Psoas muscle (tissue), 8 donors: Measurements from ENCODE around the gene TCEANC. TPM values are rescaled to one million over a fixed set of nuclear protein-coding genes. Genes with fewer than 3 reads are reported as not detected.
A peak's percentile ranks its signal among the peaks of the same experiment; 100 is the strongest.
"Not testable (repeated sequence)": the region's sequence is repeated elsewhere in the genome, so short reads cannot be mapped to it uniquely, and the experiment has no call there.

Source experiments
- ATAC-seq, 4 donors: fragments of 200-7000 bp; cut with Tn5 transposase; one replicate each; pipeline ENCODE4 v1.9.1; 2020; ENCODE audit warnings: moderate library complexity in 3 of 4, mild to moderate bottlenecking in 2 of 4
- DNase-seq, 2 donors: peaks; one replicate each; pipeline ENCODE4 v3.0.0-alpha.2; 2020
- H3K27ac ChIP-seq: fragments of 200-600 bp; one replicate; pipeline ENCODE4 v1.8.0; 2022
- H3K27me3 ChIP-seq, 3 donors: fragments of 200-600 bp in 1 of 3; one replicate each; pipeline versions ENCODE4 v1.6.1 to v1.8.0; 2013 to 2022; ENCODE audit warnings: low read length in 2 of 3, mild to moderate bottlenecking in 2 of 3, moderate library complexity in 1 of 3; ENCODE audit not compliant: insufficient read depth in 3 of 3
- H3K36me3 ChIP-seq, 2 donors: fragments of 200-600 bp in 1 of 2; one replicate each; pipeline versions ENCODE4 v1.6.1 to v1.8.0; 2013 to 2022; ENCODE audit warnings: low read depth in 1 of 2, mild to moderate bottlenecking in 1 of 2, moderate library complexity in 1 of 2; ENCODE audit not compliant: insufficient read depth in 1 of 2
- H3K4me1 ChIP-seq: fragments of 200-600 bp; one replicate; pipeline ENCODE4 v1.8.0; 2022
- H3K4me3 ChIP-seq: fragments of 200-600 bp; one replicate; pipeline ENCODE4 v1.8.0; 2022; ENCODE audit warnings: mild to moderate bottlenecking
- H3K9me3 ChIP-seq: fragments of 200-600 bp; one replicate; pipeline ENCODE4 v1.8.0; 2022
- WGBS, 3 donors: extraction: QIAGEN DNeasy Blood & Tissue Kit; methylation state at CpG; one replicate each; pipeline versions ENCODE4 v1.1.6 to v1.1.7; 2013; 5-methylcytosine and 5-hydroxymethylcytosine counted together
- intact Hi-C, 2 donors: fragments of 100-400 bp; cut with DNase I; formaldehyde crosslinking; loops; one replicate each; pipeline versions ENCODE4 v1.11.0 to v1.14.2; 2022
- polyA plus RNA-seq, 3 donors: library from polyadenylated mRNA; stranded (reverse); fragments of 200-250 nt; gene quantifications; one replicate each; pipeline ENCODE4 v1.2.3, GENCODE V29; 2013
- total RNA-seq, 4 donors: library from RNA; stranded (reverse); fragmentation: NEBNext Ultra II Directional in 2 of 4; extraction: Animal tissue kit (Norgen Biotek cat#: 25700) in 2 of 4; gene quantifications; one replicate each; pipeline versions ENCODE4 v1.2.1 to v1.2.4, GENCODE V29; 2021 to 2023
- TF ChIP-seq, protein P1 (sequence below): fragments of 200-600 bp; IDR thresholded peaks from one replicate; pipeline ENCODE4 v1.8.0; 2022; ENCODE audit warnings: antibody characterized with exemption
- donor health status: healthy with polysubstance abuse.
- donor health status: DM: no; HTN: no; CAD: no; lungs with moderate emphysema.
- donor health status: Bipolar disorder and iron deficiency.
- donor health status: healthy.
- donor health status: DM: yes; HTN: yes; CAD: no.
- donor health status: DM: no; HTN: no; CAD: no.
- donor health status: DM: no; HTN: no; CAD: no.
- donor health status: DM: yes; HTN: yes; CAD: no.

TCEANC gene
- total and polyA plus RNA-seq, 7 donors = 0.95 to 5.2 (median 3.5) TPM

GRCh38 chrX:13638021-13638420 lies 14.9 kb upstream of the TCEANC start:
- TF ChIP-seq, protein P1, sequence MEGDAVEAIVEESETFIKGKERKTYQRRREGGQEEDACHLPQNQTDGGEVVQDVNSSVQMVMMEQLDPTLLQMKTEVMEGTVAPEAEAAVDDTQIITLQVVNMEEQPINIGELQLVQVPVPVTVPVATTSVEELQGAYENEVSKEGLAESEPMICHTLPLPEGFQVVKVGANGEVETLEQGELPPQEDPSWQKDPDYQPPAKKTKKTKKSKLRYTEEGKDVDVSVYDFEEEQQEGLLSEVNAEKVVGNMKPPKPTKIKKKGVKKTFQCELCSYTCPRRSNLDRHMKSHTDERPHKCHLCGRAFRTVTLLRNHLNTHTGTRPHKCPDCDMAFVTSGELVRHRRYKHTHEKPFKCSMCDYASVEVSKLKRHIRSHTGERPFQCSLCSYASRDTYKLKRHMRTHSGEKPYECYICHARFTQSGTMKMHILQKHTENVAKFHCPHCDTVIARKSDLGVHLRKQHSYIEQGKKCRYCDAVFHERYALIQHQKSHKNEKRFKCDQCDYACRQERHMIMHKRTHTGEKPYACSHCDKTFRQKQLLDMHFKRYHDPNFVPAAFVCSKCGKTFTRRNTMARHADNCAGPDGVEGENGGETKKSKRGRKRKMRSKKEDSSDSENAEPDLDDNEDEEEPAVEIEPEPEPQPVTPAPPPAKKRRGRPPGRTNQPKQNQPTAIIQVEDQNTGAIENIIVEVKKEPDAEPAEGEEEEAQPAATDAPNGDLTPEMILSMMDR = no peak
- 67 to 86% (median 72%) methylated on average over 1 of the region's 1 CpG for WGBS, 3 donors
- no peak for DNase-seq
- Histone ChIP-seq H3K4me3 (no peak overlapping the region), H3K4me1 (no peaks in the 10 kb centered on the region), H3K36me3 (no peaks in the 10 kb centered on the region), H3K27me3 (peaks cover 0 to 36% (median 0%) of the 10 kb centered on the region in 3 donors), H3K9me3 (peaks cover 10% of the 10 kb centered on the region), H3K27ac (no peak overlapping the region)
- intact Hi-C loops = no loop called here
- ATAC-seq = no peak

DNA sequence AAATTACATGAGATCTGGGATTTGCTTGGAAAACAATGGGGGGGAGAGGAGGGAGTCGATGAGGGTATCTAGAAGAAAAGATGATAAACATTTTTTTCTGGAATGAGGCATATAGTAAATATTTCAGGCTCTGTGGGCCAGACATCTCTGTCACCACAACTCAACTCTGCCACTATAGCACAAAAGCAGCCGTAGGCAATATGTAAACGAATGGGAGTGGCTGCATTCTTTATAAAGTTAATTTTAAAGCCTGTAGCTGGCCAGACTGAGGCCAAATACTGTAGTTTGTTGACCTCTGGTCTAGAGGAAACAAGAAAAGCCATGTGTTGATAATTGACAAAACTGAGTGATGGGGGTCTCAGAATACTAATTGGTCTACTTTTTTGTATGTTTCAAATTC lies 14.1 kb upstream of the TCEANC start:
- intact Hi-C loops = no loop called here
- Histone ChIP-seq H3K27me3 (peaks cover 0 to 42% (median 0%) of the 10 kb centered on the region in 3 donors), H3K4me1 (no peaks in the 10 kb centered on the region), H3K36me3 (no peaks in the 10 kb centered on the region), H3K27ac (no peak overlapping the region), H3K4me3 (no peak overlapping the region), H3K9me3 (peaks cover 10% of the 10 kb centered on the region)
- ATAC-seq = no peak
- no peak for DNase-seq
- TF ChIP-seq, protein P1 = no peak
- 46 to 76% (median 74%) methylated on average over 3 of the region's 3 CpGs for WGBS, 3 donors

GRCh38 chrX:13641684-13642083 lies 11.3 kb upstream of the TCEANC start:
- peaks cover 0 to 52% (median 0%) of the 10 kb centered on the region in 3 donors for H3K27me3 ChIP-seq
- not testable (repeated sequence) for H3K4me3 ChIP-seq, H3K27ac ChIP-seq, H3K36me3 ChIP-seq, DNase-seq, H3K9me3 ChIP-seq, H3K4me1 ChIP-seq, ATAC-seq
- intact Hi-C loops = loop anchor here in 1 of 2 donors (10.0 kb wide), 1 partner anchor 127 kb away; no protein-coding TSS in a partner anchor
- WGBS, 3 donors = 77 to 90% (median 84%) methylated on average over 2 of the region's 4 CpGs

- Histone ChIP-seq H3K36me3 (no peaks in the 10 kb centered on the region), H3K4me1 (no peaks in the 10 kb centered on the region), H3K27ac (no peak overlapping the region), H3K27me3 (peaks cover 0 to 44% (median 0%) of the 10 kb centered on the region in 3 donors), H3K9me3 (no peaks in the 10 kb centered on the region), H3K4me3 (no peak overlapping the region)
- TF ChIP-seq, protein P1 = no peak
- intact Hi-C loops = loop anchor here (2.0 to 10.0 kb wide), 2 partner anchors 131 to 139 kb away; no protein-coding TSS in a partner anchor
- ATAC-seq (no peak), DNase-seq (no peak)
- 57 to 69% (median 60%) methylated on average over 9 of the region's 9 CpGs for WGBS, 3 donors
These were observed 7.3 kb upstream of the TCEANC start for GRCh38 chrX:13645464-13646153.

DNA sequence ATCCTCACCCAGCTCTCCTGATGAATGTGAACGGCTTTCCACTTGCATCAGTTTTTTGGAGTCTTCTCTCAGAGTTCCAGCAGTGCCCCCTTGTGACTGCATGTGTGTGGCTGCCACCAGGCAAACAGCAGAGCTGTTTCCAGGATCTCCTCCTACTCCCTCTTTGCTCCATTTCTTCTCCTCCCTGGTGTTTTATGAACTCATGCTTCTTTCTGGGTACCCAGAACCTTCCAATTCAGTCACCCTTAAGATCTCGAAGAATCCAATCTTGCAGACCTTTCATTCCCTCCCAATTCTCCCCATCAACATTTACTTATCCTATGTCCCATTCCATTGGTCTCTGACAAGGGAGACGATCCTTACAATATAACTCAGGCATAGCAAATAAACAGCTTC lies 6.8 kb upstream of the TCEANC start:
- no peaks in the 10 kb centered on the region for H3K9me3 ChIP-seq
- peak in 1 of 2 donors; percentile 44 for DNase-seq
- H3K4me1 ChIP-seq = no peaks in the 10 kb centered on the region
- TF ChIP-seq, protein P1 = peak; percentile 54
- H3K36me3 ChIP-seq = no peaks in the 10 kb centered on the region
- intact Hi-C loops = loop anchor here in 1 of 2 donors (10.0 kb wide), 1 partner anchor 131 kb away; no protein-coding TSS in a partner anchor
- no peak overlapping the region for H3K4me3 ChIP-seq
- no peak overlapping the region for H3K27ac ChIP-seq
- peaks cover 0 to 43% (median 0%) of the 10 kb centered on the region in 3 donors for H3K27me3 ChIP-seq
- WGBS, 3 donors = 39 to 49% (median 42%) methylated on average over 3 of the region's 3 CpGs
- peak in 2 of 4 donors; percentile 53 to 54 for ATAC-seq
